ENCODE results near the gene EPHB2.

Gene EPHB2

GRCh38 chr1:22915816-22916470 is 205.3 kb downstream of the EPHB2 start:
- no peak overlapping the region for H3K9ac ChIP-seq (ENCODE audit: low read length)
- H3K27me3 ChIP-seq (replicated peaks; ENCODE audit: control insufficient read depth, insufficient read depth, low read length), result peaks cover 24% of the 10 kb centered on the region
- no peak for DNase-seq (ENCODE audit: low read depth)
- no peak overlapping the region for H3K4me3 ChIP-seq (ENCODE audit: low read length)
- peaks cover 5% of the 10 kb centered on the region for H3K4me1 ChIP-seq (ENCODE audit: control insufficient read depth, insufficient read depth, low read length)
- no peaks in the 10 kb centered on the region for H3K36me3 ChIP-seq (ENCODE audit: control insufficient read depth, insufficient read depth, low read length, severe bottlenecking)
- H3K9me3 ChIP-seq (ENCODE audit: control insufficient read depth, low read length), result no peaks in the 10 kb centered on the region

GRCh38 chr1:22916471-22916820 is 205.8 kb downstream of the EPHB2 start:
- Histone ChIP-seq H3K9ac (ENCODE audit: low read length) (no peak overlapping the region), H3K27me3 (replicated peaks; ENCODE audit: control insufficient read depth, insufficient read depth, low read length) (peaks cover 24% of the 10 kb centered on the region), H3K4me1 (ENCODE audit: control insufficient read depth, insufficient read depth, low read length) (peaks cover 5% of the 10 kb centered on the region), H3K4me3 (ENCODE audit: low read length) (no peak overlapping the region), H3K9me3 (ENCODE audit: control insufficient read depth, low read length) (no peaks in the 10 kb centered on the region), H3K36me3 (ENCODE audit: control insufficient read depth, insufficient read depth, low read length, severe bottlenecking) (no peaks in the 10 kb centered on the region)
- no peak for DNase-seq (ENCODE audit: low read depth)

- Histone ChIP-seq H3K4me1 (ENCODE audit: control insufficient read depth, insufficient read depth, low read length) (peaks cover 5% of the 10 kb centered on the region), H3K9ac (ENCODE audit: low read length) (no peak overlapping the region), H3K4me3 (ENCODE audit: low read length) (no peak overlapping the region), H3K27me3 (replicated peaks; ENCODE audit: control insufficient read depth, insufficient read depth, low read length) (peaks cover 13% of the 10 kb centered on the region), H3K36me3 (ENCODE audit: control insufficient read depth, insufficient read depth, low read length, severe bottlenecking) (no peaks in the 10 kb centered on the region), H3K9me3 (ENCODE audit: control insufficient read depth, low read length) (peaks cover 4% of the 10 kb centered on the region)
- DNase-seq (ENCODE audit: low read depth), result no peak
Observed at GRCh38 chr1:22917989-22918388, 207.3 kb downstream of the EPHB2 start.

GRCh38 chr1:22918644-22919043 is 208.0 kb downstream of the EPHB2 start:
- no peaks in the 10 kb centered on the region for H3K36me3 ChIP-seq (ENCODE audit: control insufficient read depth, insufficient read depth, low read length, severe bottlenecking)
- DNase-seq (ENCODE audit: low read depth), result no peak
- no peak overlapping the region for H3K9ac ChIP-seq (ENCODE audit: low read length)
- peaks cover 13% of the 10 kb centered on the region for H3K27me3 ChIP-seq (replicated peaks; ENCODE audit: control insufficient read depth, insufficient read depth, low read length)
- H3K9me3 ChIP-seq (ENCODE audit: control insufficient read depth, low read length), result peaks cover 9% of the 10 kb centered on the region
- H3K4me1 ChIP-seq (ENCODE audit: control insufficient read depth, insufficient read depth, low read length), result peaks cover 5% of the 10 kb centered on the region
- H3K4me3 ChIP-seq (ENCODE audit: low read length), result no peak overlapping the region

- peaks cover 5% of the 10 kb centered on the region for H3K4me1 ChIP-seq (ENCODE audit: control insufficient read depth, insufficient read depth, low read length)
- H3K27me3 ChIP-seq (replicated peaks; ENCODE audit: control insufficient read depth, insufficient read depth, low read length), result peaks cover 13% of the 10 kb centered on the region
- peaks cover 9% of the 10 kb centered on the region for H3K9me3 ChIP-seq (ENCODE audit: control insufficient read depth, low read length)
- H3K36me3 ChIP-seq (ENCODE audit: control insufficient read depth, insufficient read depth, low read length, severe bottlenecking), result no peaks in the 10 kb centered on the region
- no peak overlapping the region for H3K4me3 ChIP-seq (ENCODE audit: low read length)
- peak; percentile 21 for DNase-seq (ENCODE audit: low read depth)
- H3K9ac ChIP-seq (ENCODE audit: low read length), result no peak overlapping the region
Observed at GRCh38 chr1:22919341-22920025, 208.8 kb downstream of the EPHB2 start.

- Histone ChIP-seq H3K9me3 (ENCODE audit: control insufficient read depth, low read length) (peaks cover 9% of the 10 kb centered on the region), H3K4me3 (ENCODE audit: low read length) (no peak overlapping the region), H3K36me3 (ENCODE audit: control insufficient read depth, insufficient read depth, low read length, severe bottlenecking) (no peaks in the 10 kb centered on the region), H3K27me3 (replicated peaks; ENCODE audit: control insufficient read depth, insufficient read depth, low read length) (peaks cover 13% of the 10 kb centered on the region), H3K4me1 (ENCODE audit: control insufficient read depth, insufficient read depth, low read length) (peaks cover 5% of the 10 kb centered on the region), H3K9ac (ENCODE audit: low read length) (no peak overlapping the region)
- no peak for DNase-seq (ENCODE audit: low read depth)
Observed at GRCh38 chr1:22920026-22920733, 209.5 kb downstream of the EPHB2 start.

GRCh38 chr1:22920734-22921451 is 210.3 kb downstream of the EPHB2 start:
- peaks cover 9% of the 10 kb centered on the region for H3K9me3 ChIP-seq (ENCODE audit: control insufficient read depth, low read length)
- no peaks in the 10 kb centered on the region for H3K36me3 ChIP-seq (ENCODE audit: control insufficient read depth, insufficient read depth, low read length, severe bottlenecking)
- no peak for DNase-seq (ENCODE audit: low read depth)
- no peak overlapping the region for H3K4me3 ChIP-seq (ENCODE audit: low read length)
- peaks cover 5% of the 10 kb centered on the region for H3K4me1 ChIP-seq (ENCODE audit: control insufficient read depth, insufficient read depth, low read length)
- H3K27me3 ChIP-seq (replicated peaks; ENCODE audit: control insufficient read depth, insufficient read depth, low read length), result peaks cover 13% of the 10 kb centered on the region
- H3K9ac ChIP-seq (ENCODE audit: low read length), result no peak overlapping the region

- Histone ChIP-seq H3K36me3 (ENCODE audit: control insufficient read depth, insufficient read depth, low read length, severe bottlenecking) (no peaks in the 10 kb centered on the region), H3K27me3 (replicated peaks; ENCODE audit: control insufficient read depth, insufficient read depth, low read length) (peaks cover 17% of the 10 kb centered on the region), H3K4me1 (ENCODE audit: control insufficient read depth, insufficient read depth, low read length) (peaks cover 5% of the 10 kb centered on the region), H3K4me3 (ENCODE audit: low read length) (no peak overlapping the region), H3K9me3 (ENCODE audit: control insufficient read depth, low read length) (peaks cover 9% of the 10 kb centered on the region), H3K9ac (ENCODE audit: low read length) (no peak overlapping the region)
- DNase-seq (ENCODE audit: low read depth), result no peak
Observed at GRCh38 chr1:22921452-22922126, 210.9 kb downstream of the EPHB2 start.

- no peaks in the 10 kb centered on the region for H3K36me3 ChIP-seq (ENCODE audit: control insufficient read depth, insufficient read depth, low read length, severe bottlenecking)
- H3K9ac ChIP-seq (ENCODE audit: low read length), result no peak overlapping the region
- H3K4me1 ChIP-seq (ENCODE audit: control insufficient read depth, insufficient read depth, low read length), result peaks cover 5% of the 10 kb centered on the region
- no peak overlapping the region for H3K4me3 ChIP-seq (ENCODE audit: low read length)
- H3K27me3 ChIP-seq (replicated peaks; ENCODE audit: control insufficient read depth, insufficient read depth, low read length), result peaks cover 10% of the 10 kb centered on the region
- peaks cover 9% of the 10 kb centered on the region for H3K9me3 ChIP-seq (ENCODE audit: control insufficient read depth, low read length)
- DNase-seq (ENCODE audit: low read depth), result no peak
Observed at GRCh38 chr1:22922640-22923039, 212.0 kb downstream of the EPHB2 start.

- no peak for DNase-seq (ENCODE audit: low read depth)
- H3K9me3 ChIP-seq (ENCODE audit: control insufficient read depth, low read length), result peaks cover 9% of the 10 kb centered on the region
Observed at GRCh38 chr1:22925111-22925510, 214.5 kb downstream of the EPHB2 start.

More at GRCh38 chr1:22925111-22925510, 214.5 kb downstream of the EPHB2 start:
- Histone ChIP-seq H3K4me3 (ENCODE audit: low read length) (no peak overlapping the region), H3K9ac (ENCODE audit: low read length) (no peak overlapping the region), H3K36me3 (ENCODE audit: control insufficient read depth, insufficient read depth, low read length, severe bottlenecking) (no peaks in the 10 kb centered on the region), H3K27me3 (replicated peaks; ENCODE audit: control insufficient read depth, insufficient read depth, low read length) (peaks cover 15% of the 10 kb centered on the region), H3K4me1 (ENCODE audit: control insufficient read depth, insufficient read depth, low read length) (no peaks in the 10 kb centered on the region)
